GM21737 (cell line): Measurements from ENCODE around the gene NPIPB12.
A peak's percentile ranks its signal among the peaks of the same experiment; 100 is the strongest.
"Not testable (repeated sequence)": the region's sequence is repeated elsewhere in the genome, so short reads cannot be mapped to it uniquely, and the experiment has no call there.

Experiments used
- ATAC-seq: cut with Tn5 transposase; IDR thresholded peaks from one replicate; pipeline ENCODE4 v1.9.1; 2021; ENCODE audit warnings: mild to moderate bottlenecking, moderate library complexity; ENCODE audit not compliant: unreplicated experiment

The NPIPB12 gene

DNA sequence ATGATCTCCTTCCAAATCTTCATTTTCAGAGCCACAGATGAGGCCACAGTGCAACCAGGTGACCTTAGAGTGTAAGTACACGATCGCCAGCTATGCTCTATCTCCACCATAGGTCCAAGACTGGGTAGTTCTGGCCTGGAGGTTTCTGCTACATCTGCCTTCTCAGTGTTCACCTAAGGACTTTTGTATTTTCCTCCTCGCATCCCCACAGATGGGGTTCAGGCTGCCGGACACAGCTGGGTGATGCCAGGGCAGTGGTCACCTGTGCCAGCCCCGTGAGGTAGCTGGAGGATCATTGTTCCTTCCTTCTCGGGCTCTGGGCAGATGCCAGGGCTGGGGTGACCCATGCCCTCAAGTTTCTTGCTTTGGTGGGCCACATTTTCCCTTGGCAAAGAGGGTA, at the start of gene NPIPB12:
TSS of gene NPIPB12 (minus strand) at position 101 of the 400 bp plus-strand sequence.
- ATAC-seq = not testable (repeated sequence)

GRCh38 chr16:29521520-29521919, 15.3 kb upstream of the NPIPB12 start:
- ATAC-seq = not testable (repeated sequence)

- not testable (repeated sequence) for ATAC-seq
These were observed 23.9 kb downstream of the NPIPB12 start for GRCh38 chr16:29482276-29482675.

DNA sequence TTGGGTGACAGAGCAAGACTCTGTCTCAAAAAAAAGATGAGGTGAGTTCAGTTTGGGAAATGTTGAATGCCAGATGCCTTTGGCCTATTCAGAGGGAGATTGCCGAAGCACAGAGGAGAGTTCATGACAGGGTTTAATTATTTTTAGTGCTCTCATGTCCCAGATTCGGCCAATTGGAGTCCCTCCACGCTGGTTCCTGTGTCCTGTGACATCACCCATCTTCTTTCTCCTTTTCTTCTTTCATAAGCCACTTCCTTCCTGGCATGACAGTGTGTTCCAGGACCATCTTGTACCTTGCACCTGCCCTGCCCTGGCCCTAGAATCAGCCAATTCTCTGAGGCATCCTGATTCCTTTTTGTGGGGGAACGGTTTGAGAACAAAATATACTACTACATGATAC, 34.1 kb downstream of the NPIPB12 start:
- ATAC-seq = not testable (repeated sequence)

- ATAC-seq = not testable (repeated sequence)
These were observed 36.5 kb downstream of the NPIPB12 start for GRCh38 chr16:29469660-29470059.

GRCh38 chr16:29467654-29468366, 38.4 kb downstream of the NPIPB12 start:
- not testable (repeated sequence) for ATAC-seq

DNA sequence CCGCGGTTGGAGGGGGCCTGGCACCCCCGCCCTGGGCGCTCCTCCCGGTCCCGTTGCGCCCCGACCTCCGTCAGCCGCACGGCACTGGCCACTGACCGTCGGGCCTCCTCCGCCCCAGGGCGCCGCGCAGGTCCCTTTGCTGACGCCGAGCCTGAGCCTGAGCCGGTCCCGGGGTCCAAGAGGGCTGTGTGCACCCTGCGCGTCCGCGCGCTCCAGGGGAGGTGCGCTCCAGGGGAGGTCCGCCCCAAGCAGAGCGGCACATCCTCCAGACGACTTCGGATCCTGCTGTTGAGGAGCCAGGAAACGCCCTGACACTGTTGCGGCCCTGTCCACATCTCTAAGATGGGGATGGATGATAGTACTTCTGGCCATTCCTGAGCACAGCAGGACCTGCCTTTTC, 39.3 kb downstream of the NPIPB12 start:
- ATAC-seq = not testable (repeated sequence)

- ATAC-seq = not testable (repeated sequence)
These were observed 40.0 kb downstream of the NPIPB12 start for GRCh38 chr16:29465985-29466824.

GRCh38 chr16:29460647-29461030, 45.6 kb downstream of the NPIPB12 start:
- ATAC-seq = not testable (repeated sequence)

DNA sequence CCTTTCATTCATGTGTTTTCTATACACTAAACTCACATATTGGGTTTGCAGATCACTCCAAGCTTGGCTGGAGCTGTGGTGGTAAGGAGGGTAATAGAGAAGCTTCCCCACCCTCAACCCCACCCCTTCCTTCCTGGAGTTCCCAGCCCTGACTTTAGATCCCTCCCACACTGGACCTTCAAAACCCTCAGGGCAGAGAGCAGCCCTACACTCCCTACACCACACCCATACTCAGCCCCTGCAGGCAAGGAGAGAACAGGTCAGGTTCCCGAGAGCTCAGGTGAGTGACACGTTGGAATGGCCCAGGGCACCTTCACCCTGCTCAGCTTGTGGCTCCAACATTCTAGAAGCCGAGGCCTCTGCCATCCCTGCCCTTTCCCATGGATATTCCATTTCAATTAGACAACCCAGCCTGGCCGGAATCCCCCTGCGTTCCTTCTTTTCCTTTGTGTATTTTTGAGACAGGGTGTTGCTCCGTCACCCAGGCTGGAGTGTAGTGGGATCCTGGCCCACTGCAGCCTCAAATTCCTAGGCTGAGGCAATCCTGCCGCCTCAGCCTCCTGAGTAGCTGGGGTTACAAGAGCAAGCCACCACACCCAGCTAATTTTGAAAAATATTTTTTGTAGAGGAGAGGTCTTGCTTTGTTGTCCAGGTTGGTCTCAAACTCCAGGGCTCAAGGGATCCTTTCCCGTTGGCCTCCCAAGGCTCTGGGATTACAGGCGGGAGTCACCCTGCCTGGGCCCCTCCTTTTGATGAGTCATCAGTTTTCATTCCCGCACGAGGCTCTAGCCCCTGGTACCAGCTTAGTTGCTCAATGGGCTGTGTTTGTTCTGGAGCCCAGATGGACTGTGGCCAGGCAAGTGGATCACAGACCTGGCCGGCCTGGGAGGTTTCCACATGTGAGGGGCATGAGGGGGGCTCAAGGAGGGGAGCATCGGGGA, 46.2 kb downstream of the NPIPB12 start, which contains the start of gene SULT1A4:
TSS of gene SULT1A4 (plus strand) at position 208 of the 941 bp plus-strand sequence. CDS start 1,473 bp downstream, outside the sequence.
- ATAC-seq = not testable (repeated sequence)

GRCh38 chr16:29457660-29458059, 48.5 kb downstream of the NPIPB12 start:
- not testable (repeated sequence) for ATAC-seq

GRCh38 chr16:29454828-29455227, 51.4 kb downstream of the NPIPB12 start:
- ATAC-seq = peak; percentile 59

DNA sequence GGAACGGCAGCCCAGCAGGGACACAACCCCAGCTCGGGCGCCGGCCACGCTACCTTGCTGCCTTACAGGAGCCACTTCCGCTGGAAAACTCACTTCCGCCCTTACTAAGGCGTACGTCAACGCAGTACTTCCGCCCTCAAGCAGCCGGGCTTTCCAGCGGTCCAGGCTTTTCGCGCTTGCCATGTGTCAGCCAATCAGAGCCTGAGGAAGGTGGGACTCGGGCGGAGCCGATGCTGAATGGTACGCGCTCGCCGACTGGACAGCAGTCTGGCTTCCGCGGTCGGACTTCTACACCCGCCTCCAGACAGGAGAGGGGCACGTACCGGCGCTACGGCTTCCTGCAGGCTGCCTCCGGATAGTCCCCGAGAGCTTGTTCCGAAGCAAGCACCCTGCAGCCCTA, 51.9 kb downstream of the NPIPB12 start, which contains the start of the genes BOLA2 and SLX1B:
TSS of gene BOLA2 (minus strand) at position 83 of the 400 bp plus-strand sequence. CDS start 98 bp downstream, outside the sequence.
TSS of gene SLX1B (plus strand) at position 265 of the 400 bp plus-strand sequence.
- ATAC-seq = peak; percentile 85

DNA sequence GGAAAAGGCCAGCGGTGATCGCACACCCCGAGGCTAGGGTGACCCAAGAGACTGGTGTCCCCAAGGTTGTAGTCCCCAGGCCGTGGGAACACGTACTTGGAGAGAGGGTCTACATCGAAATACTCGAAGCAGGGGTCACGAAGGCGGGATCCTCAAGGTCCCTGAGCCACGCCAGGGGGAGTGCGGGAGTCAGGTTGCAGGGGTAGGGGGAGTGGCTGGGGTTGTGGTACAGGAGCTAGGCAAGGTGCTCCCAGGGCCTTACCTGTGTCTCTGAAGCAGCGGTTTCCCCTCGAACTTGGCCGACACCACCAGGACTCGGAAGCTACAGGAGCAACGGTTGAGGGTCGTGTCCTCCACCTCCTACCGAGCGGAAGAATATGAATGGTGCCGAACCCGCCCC, 52.5 kb downstream of the NPIPB12 start:
- ATAC-seq = peak; percentile 5
